GM23248 (cell line): ENCODE measurements around the gene ADAM15.

Source experiments
- EZH2 ChIP-seq: fragments of 200-600 bp; sonication (generic); IDR thresholded peaks from 2 replicates; pipeline ENCODE4 v1.6.1; 2018; ENCODE audit warnings: antibody characterized with exemption, mild to moderate bottlenecking; ENCODE audit not compliant: insufficient read depth, poor library complexity, severe bottlenecking
- EZH2phosphoT487 ChIP-seq: fragments of 200-600 bp; sonication (generic); IDR thresholded peaks from 2 replicates; pipeline ENCODE4 v1.6.1; 2018; ENCODE audit warnings: antibody characterized with exemption, moderate library complexity, mild to moderate bottlenecking, low read depth; ENCODE audit not compliant: insufficient read depth

- TF ChIP-seq EZH2 (no peak), EZH2phosphoT487 (no peak)
Measured at GRCh38 chr1:155053531-155054105, 2.5 kb downstream of the ADAM15 start.
